ENCODE results near the gene CTNNA3.

GRCh38 chr10:66238343-66238742 lies 1457.7 kb downstream of the CTNNA3 start:
- TF ChIP-seq CTCF (IDR thresholded peaks at IDR 0.05; ENCODE audit: low read depth, low read length, poor library complexity, severe bottlenecking) (no peak), EZH2phosphoT487 (IDR thresholded peaks at IDR 0.05; ENCODE audit: borderline replicate concordance, low read length) (no peak)

Data from DOHH2 (cell line).